Activated CD4-positive, alpha-beta T cell treated with anti-CD3 and anti-CD28 coated beads, Interleukin-2, amount 50 U/mL, for 24 hours (primary cell): Measurements from ENCODE around the gene NFILZ.

Source experiments
- DNase-seq, 2 donors: peaks; one replicate each; pipeline ENCODE4 v3.0.0-alpha.2; 2020; ENCODE audit warnings: low read depth in 1 of 2, low spot score in 1 of 2

NFILZ gene, protein sequence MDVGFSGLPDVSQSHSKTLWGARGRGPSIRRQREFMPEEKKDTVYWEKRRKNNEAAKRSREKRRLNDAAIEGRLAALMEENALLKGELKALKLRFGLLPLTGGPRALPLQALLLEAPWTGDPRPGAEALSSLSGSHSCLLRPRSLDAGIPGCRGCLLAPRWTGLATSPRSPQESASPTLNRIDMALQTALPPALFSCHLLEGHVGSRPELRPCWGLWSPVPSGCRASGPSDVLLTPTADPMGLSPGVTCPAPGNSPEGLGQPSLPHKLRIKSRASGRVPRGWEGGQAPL

GRCh38 chr19:8629996-8630683 lies at the start of gene NFILZ:
Gene NFILZ, plus strand, starts transcription at chr19:8630633. Its CDS starts 46,133 bp downstream, at chr19:8676766.
- no peak for DNase-seq

- peak; percentile 77 to 80 for DNase-seq
Measured at GRCh38 chr19:8580710-8581281, 49.6 kb upstream of the NFILZ start.

DNA sequence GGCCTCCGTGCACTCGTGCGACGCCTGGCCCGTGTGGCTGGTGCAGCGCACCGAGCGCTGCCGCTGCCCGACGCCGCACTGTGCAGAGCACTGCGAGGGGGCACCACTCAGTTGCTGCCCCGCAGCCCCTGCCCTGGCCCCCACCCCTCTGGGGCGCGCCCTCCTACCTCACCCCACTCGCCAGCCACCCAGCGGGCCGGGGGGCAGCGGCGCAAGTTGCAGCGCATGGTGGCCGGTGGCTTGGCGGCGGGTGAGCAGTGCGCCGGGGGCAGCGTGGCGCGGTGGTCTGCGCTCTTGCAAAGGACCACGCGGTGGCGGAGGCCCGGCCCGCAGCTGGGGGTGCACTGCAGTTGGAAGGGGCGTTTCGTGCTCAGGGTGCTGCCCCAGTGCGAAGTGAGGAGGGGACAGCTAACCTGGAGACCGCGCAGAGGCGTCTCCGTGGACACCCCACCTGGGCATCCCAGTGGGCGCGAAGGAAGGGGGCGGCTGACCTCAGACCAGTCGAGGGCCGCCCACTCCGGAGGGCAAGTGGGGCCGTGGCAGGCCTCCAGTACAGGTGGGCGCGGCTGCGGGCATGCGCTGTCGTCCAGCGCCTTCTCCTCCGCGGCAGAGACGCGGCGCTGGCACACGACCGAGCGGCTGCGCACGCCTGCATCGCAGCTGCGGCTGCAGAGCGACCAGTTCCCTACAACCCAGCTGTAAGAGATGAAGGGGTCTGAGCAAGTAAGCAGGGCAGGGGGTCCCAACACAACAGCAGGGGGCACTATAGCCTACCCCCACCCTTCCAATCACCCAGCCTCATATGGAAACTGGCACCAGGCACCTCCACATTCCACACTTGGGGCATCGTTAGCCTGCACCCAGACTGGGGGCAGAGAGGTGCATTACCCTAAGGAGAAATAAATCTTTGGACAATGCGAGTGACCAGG lies 45.2 kb upstream of the NFILZ start:
- DNase-seq: no peak

DNA sequence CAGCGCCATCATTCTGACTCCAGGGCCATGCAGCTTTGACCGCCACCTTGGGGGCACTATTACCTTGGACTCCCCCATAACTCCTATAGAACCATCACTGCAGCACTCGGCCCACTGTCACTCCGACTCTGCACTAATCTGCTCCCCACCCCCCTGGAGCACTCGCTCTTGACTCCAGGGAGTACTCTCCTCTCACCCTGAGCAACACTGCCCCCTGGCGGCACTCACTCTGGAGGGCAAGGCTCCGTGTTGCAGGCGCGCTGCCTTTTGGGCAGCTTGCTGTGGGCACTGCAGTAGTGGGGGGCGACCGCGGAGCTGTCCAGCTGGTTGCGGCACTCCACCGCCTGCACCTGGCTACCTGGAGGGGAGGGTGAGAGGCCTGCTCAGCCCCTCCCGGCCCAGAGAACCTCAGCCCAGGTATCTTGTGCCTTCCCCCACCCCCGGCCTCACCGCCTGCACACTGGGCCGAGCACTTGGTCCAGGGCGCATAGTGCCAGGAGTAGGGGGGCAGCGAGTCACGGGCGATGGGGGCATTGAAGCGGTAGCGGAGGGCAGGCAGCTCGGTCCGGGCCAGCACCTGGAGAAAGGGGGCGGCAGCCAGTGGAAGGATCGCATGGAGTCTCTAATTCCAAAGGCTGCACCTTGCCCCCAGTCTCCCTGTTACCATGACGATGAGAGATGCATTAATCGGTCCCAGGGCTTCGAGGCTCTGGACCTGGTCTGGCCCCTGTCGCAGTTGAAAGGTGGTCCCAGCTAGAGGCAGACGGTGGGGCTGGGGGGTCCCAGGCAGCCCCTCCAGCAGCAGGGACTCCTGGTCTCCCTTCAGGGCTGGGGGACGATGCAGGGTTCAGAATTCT lies 44.3 kb upstream of the NFILZ start:
- DNase-seq: no peak

- no peak for DNase-seq
Measured at GRCh38 chr19:8589177-8589714, 41.2 kb upstream of the NFILZ start.

GRCh38 chr19:8592231-8593009 lies 38.0 kb upstream of the NFILZ start:
- peak; percentile 93 to 96 for DNase-seq

DNA sequence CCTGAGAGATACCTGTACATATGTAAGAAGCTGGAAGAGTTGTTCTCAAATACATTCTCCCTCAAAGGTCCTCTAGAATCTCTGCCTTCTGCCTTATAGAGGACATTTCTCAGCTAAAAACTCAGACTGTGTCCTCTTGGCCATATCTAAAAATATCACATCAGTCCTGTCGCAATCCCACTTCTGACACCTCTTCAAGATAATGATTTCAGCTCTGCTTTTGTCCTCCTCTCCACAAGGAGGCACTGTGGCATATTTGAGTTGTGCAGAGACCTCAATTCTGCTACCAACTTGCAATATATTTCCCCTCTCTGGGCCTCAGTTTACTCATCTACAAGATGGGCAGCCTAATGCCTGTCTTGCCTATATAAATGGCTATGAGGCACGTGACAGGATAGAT lies 36.5 kb upstream of the NFILZ start:
- DNase-seq: no peak

GRCh38 chr19:8595651-8596050 lies 34.8 kb upstream of the NFILZ start:
- no peak for DNase-seq

DNA sequence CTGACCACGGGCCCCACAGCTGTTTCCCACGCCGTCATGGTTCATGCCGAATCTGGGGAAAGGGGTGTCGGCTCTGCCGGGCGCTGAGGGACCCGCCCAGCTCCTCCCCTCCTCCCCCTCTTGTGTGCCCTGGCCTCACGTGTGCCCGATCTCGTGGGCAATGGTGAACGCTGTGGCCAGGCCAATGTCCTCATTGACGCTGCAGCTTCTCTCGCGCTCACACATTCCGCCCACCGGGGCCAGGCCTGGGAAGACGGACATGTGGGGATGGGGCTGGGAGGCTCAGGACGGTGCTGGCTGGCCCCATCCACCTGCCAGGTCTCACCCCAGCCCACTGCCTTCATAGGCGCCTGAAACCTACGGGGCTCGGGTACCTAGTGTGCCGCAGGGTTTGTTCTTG lies 34.3 kb upstream of the NFILZ start:
- no peak for DNase-seq

- no peak for DNase-seq
Measured at GRCh38 chr19:8600064-8600463, 30.4 kb upstream of the NFILZ start.

DNA sequence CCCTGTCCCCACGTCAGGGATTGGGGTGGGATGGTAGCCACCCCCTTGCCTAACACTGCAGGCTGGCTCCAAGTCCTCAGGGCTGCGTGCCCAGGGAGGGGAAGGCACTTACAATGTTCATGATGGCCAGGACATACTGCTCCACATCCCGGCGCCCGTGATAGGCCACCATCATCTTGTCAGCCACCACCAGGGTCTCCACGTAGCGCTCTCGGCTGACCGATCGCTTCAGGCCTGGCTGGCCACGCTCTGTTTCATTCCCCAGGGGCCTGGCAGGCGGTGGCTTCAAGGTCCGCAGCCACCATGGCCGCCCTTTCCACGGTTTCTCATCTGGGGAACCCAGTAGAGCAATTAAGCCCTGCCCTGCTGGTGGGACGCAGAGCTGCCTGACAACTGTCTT lies 29.6 kb upstream of the NFILZ start:
- no peak for DNase-seq

DNA sequence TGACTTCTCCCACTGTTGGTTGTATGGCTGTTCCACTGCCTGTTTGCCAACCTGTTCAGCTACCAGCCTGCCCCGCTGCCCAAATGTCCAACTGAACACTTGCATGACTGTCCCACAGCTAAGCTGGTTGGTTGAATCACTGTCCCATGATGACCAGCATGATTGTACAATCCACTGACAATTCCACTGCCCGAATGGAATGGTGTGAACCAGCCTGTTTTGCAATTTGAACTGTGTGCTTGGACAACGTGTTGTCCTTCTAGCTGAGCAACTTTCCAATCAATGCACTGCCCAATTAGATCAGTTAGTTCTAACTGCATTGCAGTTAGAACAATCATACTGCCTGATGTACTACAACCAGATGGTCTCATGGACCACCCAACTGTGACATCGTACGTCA lies 28.6 kb upstream of the NFILZ start:
- DNase-seq: no peak

DNA sequence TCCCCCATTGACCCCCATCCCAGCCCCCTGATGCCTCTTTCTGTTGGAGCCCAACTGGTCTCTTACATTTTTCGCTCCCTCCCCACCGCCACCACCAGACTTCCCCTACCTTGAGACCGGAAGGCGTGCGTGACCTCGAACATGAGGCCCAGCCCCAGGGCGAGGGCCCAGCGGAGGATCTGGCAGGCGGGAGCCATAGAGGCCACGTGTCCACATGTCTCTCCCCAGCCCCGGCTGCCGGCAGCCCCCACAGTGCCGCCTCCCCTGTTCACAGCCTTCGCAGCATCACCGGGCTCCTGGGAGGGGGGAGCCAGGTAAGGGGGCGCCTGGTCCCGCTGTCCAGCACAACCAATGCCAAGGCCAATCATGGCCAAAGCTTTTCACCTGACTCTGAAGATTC lies 24.9 kb upstream of the NFILZ start:
- DNase-seq: no peak

DNA sequence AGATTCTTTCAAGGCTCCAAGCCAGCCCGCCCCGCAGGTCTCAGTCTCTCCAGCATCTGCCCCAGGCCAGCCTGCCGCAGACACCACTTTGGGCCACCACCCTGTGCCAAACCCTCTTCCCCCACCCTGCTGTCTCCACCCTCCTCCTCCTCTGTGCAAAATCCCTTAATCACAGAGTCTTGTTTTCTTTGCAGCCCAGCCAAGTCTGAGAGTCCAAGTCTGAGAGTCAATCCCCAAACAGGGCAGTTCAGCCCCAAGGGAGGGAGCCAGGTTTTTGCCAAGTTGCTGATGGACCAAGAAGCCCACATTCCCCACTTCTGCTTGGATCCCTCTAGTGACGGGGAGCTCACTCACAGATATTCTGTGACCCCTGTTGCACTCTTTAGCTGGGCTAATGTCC lies 23.0 kb upstream of the NFILZ start:
- no peak for DNase-seq

DNA sequence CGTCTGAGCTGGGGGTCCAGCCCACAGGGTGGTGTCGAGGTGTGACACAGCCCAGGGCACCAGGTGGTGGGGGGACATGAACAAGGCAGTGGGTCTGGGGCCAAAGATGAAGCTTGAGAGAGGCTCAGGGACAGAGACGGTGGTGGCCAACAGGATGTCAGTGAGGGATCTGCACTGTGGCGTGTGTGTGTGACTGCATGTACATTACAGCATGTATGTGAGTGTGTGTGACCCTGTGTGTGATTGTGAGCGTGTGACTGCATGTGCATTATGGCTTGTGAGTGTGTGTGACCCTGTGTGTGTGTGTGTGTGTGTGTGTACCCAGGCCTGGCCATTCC lies 21.5 kb upstream of the NFILZ start:
- DNase-seq: no peak

DNA sequence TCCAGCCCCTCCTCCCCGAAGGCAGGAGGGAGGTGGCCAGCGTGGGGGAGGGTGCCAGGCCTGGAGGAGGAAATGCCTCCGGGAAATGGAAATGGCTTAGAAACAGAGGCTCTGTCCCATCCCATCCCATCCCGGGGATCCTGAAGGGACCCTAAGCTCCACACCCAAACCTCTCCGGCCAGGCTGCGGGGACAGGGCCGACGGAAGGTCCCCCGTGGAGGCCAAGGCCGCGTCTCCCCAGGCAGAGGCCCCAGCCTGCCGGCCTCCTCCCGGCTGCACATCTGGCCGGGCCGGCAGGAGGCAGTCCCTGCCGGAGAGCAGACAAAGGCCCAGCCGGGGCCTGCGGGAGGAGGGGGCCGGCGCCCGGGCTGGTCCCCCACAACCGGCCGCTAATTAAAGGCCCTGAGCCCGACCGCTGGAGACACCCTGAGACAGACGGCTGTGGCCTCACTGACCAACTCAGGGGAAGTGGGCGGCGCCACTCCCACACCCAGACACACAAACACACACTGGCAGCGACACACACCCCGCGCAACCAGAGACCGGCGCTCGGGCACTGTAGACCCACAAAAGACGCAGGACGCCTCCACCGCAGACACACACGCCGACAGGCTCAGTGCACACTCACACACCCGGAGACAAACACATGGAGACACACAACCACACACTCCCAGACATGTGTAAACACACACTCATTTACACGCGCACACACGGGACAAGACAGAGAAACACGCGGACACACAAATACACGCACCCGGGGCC lies 21.0 kb upstream of the NFILZ start:
- DNase-seq: no peak

GRCh38 chr19:8610041-8610935 lies 20.1 kb upstream of the NFILZ start, which contains the start of gene ADAMTS10:
Gene ADAMTS10, minus strand, starts transcription at chr19:8610715. Its CDS starts 5,005 bp downstream, at chr19:8605710.
- DNase-seq: no peak

DNA sequence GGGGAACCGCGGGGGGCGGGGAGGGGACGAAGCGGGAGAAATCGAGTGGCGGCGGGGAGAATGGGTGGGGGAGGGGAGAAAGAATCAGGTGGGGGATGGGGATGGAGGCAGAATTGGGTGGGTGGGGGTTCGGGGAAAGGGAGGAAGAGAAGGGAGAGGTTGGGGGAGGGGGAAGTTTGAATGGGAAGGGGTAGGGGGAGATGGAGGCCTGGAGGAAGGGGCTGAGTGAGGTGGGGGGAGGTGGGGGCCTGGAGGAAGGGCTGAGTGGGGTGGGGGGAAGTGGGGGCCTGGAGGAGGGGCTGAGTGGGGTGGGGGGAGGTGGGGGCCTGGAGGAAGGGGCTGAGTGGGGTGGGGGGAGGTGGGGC lies 19.5 kb upstream of the NFILZ start:
- no peak for DNase-seq
